Lower leg skin (tissue), 4 donors: Measurements from ENCODE around the gene ERO1A. TPM values are rescaled to one million over a fixed set of nuclear protein-coding genes. Genes with fewer than 3 reads are reported as not detected.
"Not testable (repeated sequence)": the region's sequence is repeated elsewhere in the genome, so short reads cannot be mapped to it uniquely, and the experiment has no call there.

ENCODE experiments used
- DNase-seq, 2 donors: peaks; one replicate each; pipeline ENCODE4 v3.0.0-alpha.2; 2019; ENCODE audit warnings: low spot score in 2 of 2
- H3K4me3 ChIP-seq: fragments of 200-600 bp; sonication (generic); 2 replicates; pipeline ENCODE4 v1.5.1; 2017; ENCODE audit warnings: mild to moderate bottlenecking, low read depth; ENCODE audit not compliant: poor library complexity, severe bottlenecking
- POLR2A ChIP-seq, 2 donors: fragments of 450-650 bp; IDR thresholded peaks; one replicate each; pipeline ENCODE4 v1.6.1; 2016 to 2017; ENCODE audit warnings: antibody characterized with exemption in 2 of 2, mild to moderate bottlenecking in 1 of 2, moderate library complexity in 1 of 2
- WGBS, 2 donors: methylation state at CpG; one replicate each; pipeline ENCODE4 v1.1.5; 2018; 5-methylcytosine and 5-hydroxymethylcytosine counted together
- intact Hi-C: fragments of 100-400 bp; cut with DNase I; formaldehyde crosslinking; loops from one replicate; pipeline ENCODE4 v1.15.0; 2023; ENCODE audit warnings: low total_unique reads
- total RNA-seq, 4 donors: library from RNA; depleted of rRNA; stranded (reverse); fragments of >200 nt; gene quantifications; one replicate each; pipeline ENCODE4 v1.1.0, GENCODE V29; 2016
- TF ChIP-seq, protein P1 (sequence below), 3 donors: fragments of 450-650 bp; IDR thresholded peaks; one replicate each; pipeline ENCODE4 v1.5.1; 2016; ENCODE audit warnings: antibody characterized with exemption in 3 of 3, mild to moderate bottlenecking in 3 of 3, moderate library complexity in 2 of 3

ERO1A gene
- total RNA-seq, 4 donors from 2014 or later, result 35.8 to 54.5 (median 44.0) TPM

DNA sequence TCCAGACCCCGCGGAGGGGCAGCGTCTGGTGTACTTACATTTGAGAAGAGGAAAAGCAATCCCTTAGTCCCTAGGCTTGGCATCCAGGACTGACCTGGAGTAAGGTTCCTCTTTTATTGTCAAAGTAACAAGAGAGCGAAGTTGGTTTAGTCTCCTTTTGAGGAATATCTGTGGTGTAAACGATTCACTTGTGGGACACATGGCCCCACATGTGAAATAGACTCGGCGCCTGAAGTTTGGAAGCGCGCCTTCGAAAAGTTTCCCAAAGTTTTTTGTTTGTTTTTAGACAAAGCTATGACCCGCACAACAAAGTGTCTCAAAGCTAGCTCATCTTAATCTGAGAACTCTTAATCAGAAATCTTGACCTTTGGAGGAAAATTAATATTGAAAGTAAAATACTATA lies 35.4 kb upstream of the ERO1A start:
- DNase-seq, result no peak
- peak overlapping the region; percentile 98 for H3K4me3 ChIP-seq
- 0 to 1% methylated on average over 11 of the region's 11 CpGs for WGBS, 2 donors
- TF ChIP-seq, protein P1, sequence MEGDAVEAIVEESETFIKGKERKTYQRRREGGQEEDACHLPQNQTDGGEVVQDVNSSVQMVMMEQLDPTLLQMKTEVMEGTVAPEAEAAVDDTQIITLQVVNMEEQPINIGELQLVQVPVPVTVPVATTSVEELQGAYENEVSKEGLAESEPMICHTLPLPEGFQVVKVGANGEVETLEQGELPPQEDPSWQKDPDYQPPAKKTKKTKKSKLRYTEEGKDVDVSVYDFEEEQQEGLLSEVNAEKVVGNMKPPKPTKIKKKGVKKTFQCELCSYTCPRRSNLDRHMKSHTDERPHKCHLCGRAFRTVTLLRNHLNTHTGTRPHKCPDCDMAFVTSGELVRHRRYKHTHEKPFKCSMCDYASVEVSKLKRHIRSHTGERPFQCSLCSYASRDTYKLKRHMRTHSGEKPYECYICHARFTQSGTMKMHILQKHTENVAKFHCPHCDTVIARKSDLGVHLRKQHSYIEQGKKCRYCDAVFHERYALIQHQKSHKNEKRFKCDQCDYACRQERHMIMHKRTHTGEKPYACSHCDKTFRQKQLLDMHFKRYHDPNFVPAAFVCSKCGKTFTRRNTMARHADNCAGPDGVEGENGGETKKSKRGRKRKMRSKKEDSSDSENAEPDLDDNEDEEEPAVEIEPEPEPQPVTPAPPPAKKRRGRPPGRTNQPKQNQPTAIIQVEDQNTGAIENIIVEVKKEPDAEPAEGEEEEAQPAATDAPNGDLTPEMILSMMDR (IDR thresholded peaks at IDR 0.05), result no peak
- TF ChIP-seq POLR2A (IDR thresholded peaks at IDR 0.05), result no peak
- intact Hi-C loops, result no loop called here

DNA sequence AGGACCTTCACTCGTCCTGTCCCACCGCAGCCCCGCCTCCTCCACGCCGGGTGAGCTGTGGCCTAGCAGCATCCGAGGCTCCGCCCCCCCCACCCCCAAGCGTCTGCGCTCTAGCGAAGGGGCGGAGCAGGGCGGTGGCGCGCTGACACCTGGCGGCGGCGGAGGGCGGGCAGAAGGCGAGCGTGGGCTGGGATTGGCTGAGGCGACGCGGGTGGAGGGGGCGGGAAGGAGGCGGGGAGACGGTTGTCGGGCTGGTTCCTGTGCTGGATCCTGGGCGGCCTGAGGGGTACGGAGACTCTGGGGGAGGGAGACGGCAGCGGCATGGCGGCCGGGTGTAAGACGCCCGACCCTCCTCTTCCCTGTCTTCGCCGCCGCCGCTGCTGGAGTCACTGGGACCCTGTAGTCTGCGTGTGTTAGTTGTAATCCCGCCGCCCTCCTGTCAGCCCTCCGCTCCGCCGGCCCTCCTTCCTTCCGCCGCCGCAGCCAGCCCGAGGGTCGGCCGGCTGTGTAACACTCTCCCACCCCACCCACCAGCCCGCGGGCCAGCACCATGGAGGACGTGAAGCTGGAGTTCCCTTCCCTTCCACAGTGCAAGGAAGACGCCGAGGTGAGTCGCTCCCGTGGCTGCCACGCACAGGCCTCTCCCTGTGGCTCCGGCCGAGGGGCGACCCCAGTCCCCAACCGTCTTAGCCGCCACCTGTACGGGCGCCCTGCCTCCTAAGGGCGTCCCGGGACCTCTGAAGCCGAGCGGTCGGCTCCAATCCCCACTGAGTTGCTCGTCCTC lies 34.8 kb upstream of the ERO1A start, which contains the start of gene STYX:
TSS of gene STYX (plus strand) at position 242 of the 784 bp plus-strand sequence. CDS start at position 551, 309 bp downstream.
- intact Hi-C loops, result no loop called here
- TF ChIP-seq, protein P1 (IDR thresholded peaks at IDR 0.05), result no peak
- no peak for TF ChIP-seq POLR2A (IDR thresholded peaks at IDR 0.05)
- DNase-seq, result peak; percentile 97 to 99
- H3K4me3 ChIP-seq, result peak within 1 kb of the TSS; percentile 98
- WGBS, 2 donors, result 0% methylated on average over 58 to 59 of the region's 72 CpGs

DNA sequence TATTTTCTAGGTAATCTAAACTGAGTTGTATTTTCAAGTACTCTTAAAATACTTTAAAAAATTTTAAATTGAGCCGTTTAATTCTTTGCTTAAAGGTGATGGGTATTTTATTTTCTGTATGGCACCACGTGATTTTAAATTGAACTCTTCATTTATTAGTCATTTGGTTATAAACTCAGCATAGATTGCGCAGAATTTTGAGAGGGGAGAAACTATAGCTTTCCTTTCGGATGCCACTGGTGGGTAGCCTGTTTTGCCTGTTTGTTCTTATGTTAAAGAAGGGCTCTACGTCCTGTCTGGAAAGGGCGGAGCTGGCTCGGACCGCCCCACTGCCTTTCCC lies 34.2 kb upstream of the ERO1A start:
- TF ChIP-seq, protein P1 (IDR thresholded peaks at IDR 0.05), result no peak
- TF ChIP-seq POLR2A (IDR thresholded peaks at IDR 0.05), result no peak
- no peak for DNase-seq
- WGBS, 2 donors, result 2 to 5% methylated on average over 8 of the region's 8 CpGs
- intact Hi-C loops, result no loop called here
- no peak overlapping the region for H3K4me3 ChIP-seq

DNA sequence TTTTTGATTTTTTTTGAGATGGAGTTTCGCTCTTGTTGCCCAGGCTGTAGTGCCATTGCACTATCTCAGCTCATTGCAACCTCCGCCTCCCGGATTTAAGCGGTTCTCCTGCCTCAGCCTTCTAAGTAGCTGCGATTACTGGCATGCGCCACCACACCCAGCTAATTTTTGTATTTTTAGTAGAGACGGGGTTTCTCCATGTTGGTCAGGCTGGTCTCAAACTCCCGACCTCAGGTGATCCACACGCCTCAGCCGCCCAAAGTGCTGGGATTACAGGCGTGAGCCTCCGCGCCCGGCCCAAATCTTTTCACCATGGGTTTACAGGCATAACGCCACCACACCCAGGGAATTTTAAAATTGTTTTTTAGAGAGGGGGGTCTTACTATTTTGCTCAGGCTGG lies 33.7 kb upstream of the ERO1A start:
- H3K4me3 ChIP-seq, DNase-seq, intact Hi-C loops: not testable (repeated sequence)
- 92 to 94% methylated on average over 15 of the region's 15 CpGs for WGBS, 2 donors

DNA sequence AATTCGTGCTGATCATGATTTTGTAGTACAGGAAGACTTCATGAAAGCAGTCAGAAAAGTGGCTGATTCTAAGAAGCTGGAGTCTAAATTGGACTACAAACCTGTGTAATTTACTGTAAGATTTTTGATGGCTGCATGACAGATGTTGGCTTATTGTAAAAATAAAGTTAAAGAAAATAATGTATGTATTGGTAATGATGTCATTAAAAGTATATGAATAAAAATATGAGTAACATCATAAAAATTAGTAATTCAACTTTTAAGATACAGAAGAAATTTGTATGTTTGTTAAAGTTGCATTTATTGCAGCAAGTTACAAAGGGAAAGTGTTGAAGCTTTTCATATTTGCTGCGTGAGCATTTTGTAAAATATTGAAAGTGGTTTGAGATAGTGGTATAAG lies 32.2 kb upstream of the ERO1A start:
- DNase-seq, intact Hi-C loops, H3K4me3 ChIP-seq: not testable (repeated sequence)
- 96 to 97% methylated on average over 2 of the region's 2 CpGs for WGBS, 2 donors

DNA sequence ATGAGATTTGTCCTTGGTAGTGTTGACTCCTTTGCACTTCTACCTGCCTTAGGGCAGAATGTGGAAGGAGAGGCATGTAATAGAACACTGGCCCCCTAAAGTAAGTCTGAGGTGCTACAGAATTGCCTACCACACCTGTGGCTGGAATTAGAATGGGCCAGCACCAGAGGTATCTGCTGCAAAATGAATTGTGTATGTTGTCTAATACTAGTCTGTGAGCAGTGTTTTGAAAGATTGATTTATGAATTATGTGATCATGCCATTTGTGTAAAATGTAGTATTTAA lies 28.9 kb upstream of the ERO1A start:
- no peak overlapping the region for H3K4me3 ChIP-seq
- intact Hi-C loops, result no loop called here
- DNase-seq, result no peak
- no peak for TF ChIP-seq POLR2A (IDR thresholded peaks at IDR 0.05)
- TF ChIP-seq, protein P1 (IDR thresholded peaks at IDR 0.05), result no peak
